ENCODE results near the gene ZNF143. TPM values are rescaled to one million over a fixed set of nuclear protein-coding genes. Genes with fewer than 3 reads are reported as not detected.

The ZNF143 gene
- total and polyA plus RNA-seq, 10 of the 15 experiments (the other 5 are each of a cell fraction or from before 2014, with no cell fraction given), result 13.6 to 48.7 (median 19.4) TPM

GRCh38 chr11:9535189-9535781 is 74.5 kb downstream of the ZNF143 start (continued):
- TF ChIP-seq NFXL1 (IDR thresholded peaks at IDR 0.05; ENCODE audit: borderline replicate concordance) (no peak), RCOR1 (conservative IDR thresholded peaks at IDR 0.05; ENCODE audit: low read depth, low read length) (no peak), EED (IDR thresholded peaks at IDR 0.05; ENCODE audit: low read depth) (0 out of 2 replicates have a peak, but pooled peaks have one; percentile 29), ASH2L (IDR thresholded peaks at IDR 0.05; ENCODE audit: borderline replicate concordance, low read depth) (no peak), RUNX3 (IDR thresholded peaks at IDR 0.05; ENCODE audit: low read length) (peak; percentile 20; the same call in 1 of the 2 replicates), CTCF (IDR thresholded peaks at IDR 0.05 in 2 of 3, conservative IDR thresholded peaks at IDR 0.05 in 1 of 3; ENCODE audit: control insufficient read depth in 2 of 3, extremely low read depth in 1 of 3, insufficient read depth in 1 of 3, low read depth in 3 of 3, low read length in 3 of 3) (peak; percentile 79 to 92 (median 86)), CBX5 (IDR thresholded peaks at IDR 0.05; ENCODE audit: low read depth) (0 out of 2 replicates have a peak, but pooled peaks have one; percentile 35), IRF4 (IDR thresholded peaks at IDR 0.05; ENCODE audit: low read depth, low read length) (no peak), TARDBP (IDR thresholded peaks at IDR 0.05; ENCODE audit: borderline replicate concordance) (no peak), SREBF1 (IDR thresholded peaks at IDR 0.05; ENCODE audit: low read length) (no peak), YY1 (IDR thresholded peaks at IDR 0.05; ENCODE audit: low read depth, low read length) (peak; percentile 71), USF1 (IDR thresholded peaks at IDR 0.05; ENCODE audit: borderline replicate concordance, extremely low read length, insufficient read depth, low read depth, low read length) (no peak), GATAD2B (conservative IDR thresholded peaks at IDR 0.05; ENCODE audit: low read depth) (no peak), MYB (IDR thresholded peaks at IDR 0.05; ENCODE audit: borderline replicate concordance, low read depth, low read length) (no peak), SMC3 (IDR thresholded peaks at IDR 0.05; ENCODE audit: borderline replicate concordance, low read length) (peak; percentile 86), ATF3 (IDR thresholded peaks at IDR 0.05; ENCODE audit: borderline replicate concordance, extremely low read depth, low read depth, low read length) (no peak), ZNF592 (IDR thresholded peaks at IDR 0.05) (no peak), IRF5 (IDR thresholded peaks at IDR 0.05; ENCODE audit: borderline replicate concordance) (no peak), SUPT20H (IDR thresholded peaks at IDR 0.05; ENCODE audit: borderline replicate concordance, control insufficient read depth, low read depth, low read length) (no peak), YBX1 (IDR thresholded peaks at IDR 0.05) (no peak), CBFB (IDR thresholded peaks at IDR 0.05; ENCODE audit: low read depth) (no peak), KLF5 (IDR thresholded peaks at IDR 0.05; ENCODE audit: partially characterized antibody) (no peak), CREM (IDR thresholded peaks at IDR 0.05; ENCODE audit: low read depth) (no peak)
